ENCODE measurements around the gene CAMK2A. TPM values are rescaled to one million over a fixed set of nuclear protein-coding genes. Genes with fewer than 3 reads are reported as not detected.

Gene CAMK2A
- total RNA-seq, 1 experiment from 2014 or later: 0.33 TPM

- Histone ChIP-seq H2BK5ac (ENCODE audit: insufficient read length, low read length) (no peak overlapping the region), H3K14ac (ENCODE audit: insufficient read depth, low read length) (no peak overlapping the region), H3K18ac (ENCODE audit: insufficient read length, low read depth, low read length) (no peak overlapping the region), H3K9me3 (ENCODE audit: control insufficient read depth, low read depth, low read length) (no peaks in the 10 kb centered on the region), H2BK20ac (ENCODE audit: low read depth, low read length, poor library complexity, severe bottlenecking) (no peak overlapping the region), H2AFZ (ENCODE audit: low read length) (no peak overlapping the region), H4K91ac (ENCODE audit: insufficient read length, low read depth, low read length) (no peak overlapping the region), H2BK15ac (ENCODE audit: low read depth, low read length) (no peak overlapping the region), H4K8ac (replicated peaks; ENCODE audit: insufficient read length, low read depth, low read length) (no peak overlapping the region), H2AK5ac (ENCODE audit: insufficient read length, low read length) (no peak overlapping the region), H3K23ac (ENCODE audit: insufficient read length, low read depth, low read length) (no peak overlapping the region), H4K5ac (ENCODE audit: insufficient read length, low read depth, low read length) (no peak overlapping the region), H3K56ac (ENCODE audit: insufficient read length, low read depth, low read length) (no peak overlapping the region), H3T11ph (ENCODE audit: low read length) (no peak overlapping the region), H2BK120ac (ENCODE audit: low read depth, low read length, poor library complexity, severe bottlenecking) (no peak overlapping the region), H4K20me1 (ENCODE audit: control insufficient read depth, insufficient read depth, insufficient read length) (no peaks in the 10 kb centered on the region), H3K9ac (ENCODE audit: extremely low read depth, insufficient read length, low read length) (no peak overlapping the region), H3K4me1 (ENCODE audit: insufficient read depth, low read length) (0 out of 2 replicates have a peak, but pooled peaks cover 2% of the 10 kb centered on the region), H3K79me1 (ENCODE audit: insufficient read depth, low read depth, low read length, poor library complexity, severe bottlenecking) (no peaks in the 10 kb centered on the region), H3K27me3 (ENCODE audit: insufficient read depth, low read length) (no peaks in the 10 kb centered on the region), H2BK12ac (ENCODE audit: insufficient read length, low read depth, low read length) (no peak overlapping the region), H3K4me2 (ENCODE audit: insufficient read depth, insufficient read length, low read length) (no peak overlapping the region), H3K23me2 (ENCODE audit: insufficient read length, low read depth, low read length, poor library complexity, severe bottlenecking) (no peaks in the 10 kb centered on the region), H3K27ac (ENCODE audit: insufficient read length, low read depth, low read length) (no peak overlapping the region), H3K4ac (ENCODE audit: low read depth, low read length) (no peak overlapping the region), H3K79me2 (ENCODE audit: insufficient read depth, low read length) (no peaks in the 10 kb centered on the region)
- Mint-ChIP-seq H3K4me3 (no peak overlapping the region), H3K36me3 (ENCODE audit: insufficient read depth in 1 of 3, low read depth in 3 of 3) (no peaks in the 10 kb centered on the region), H3K4me1 (peaks cover 4 to 8% of the 10 kb centered on the region in 2 experiments), H3K27me3 (ENCODE audit: low read depth) (no peaks in the 10 kb centered on the region; the same call in 1 of the 2 replicates), H3K27ac (no peak overlapping the region), H3K9me3 (no peaks in the 10 kb centered on the region)
- no peak for DNase-seq
- no CpG with 5 or more reads among the region's 8 CpGs for WGBS (ENCODE audit: extremely low coverage, insufficient read length, low lambda C conversion rate)
- no peak for TF ChIP-seq CTCF (conservative IDR thresholded peaks at IDR 0.05)
Observed at GRCh38 chr5:150323819-150324218, 34.2 kb upstream of the CAMK2A start.

Measured in H9 (cell line).